Effector CD4-positive, alpha-beta T cell (primary cell): Measurements from ENCODE around the gene IL17RC. TPM values are rescaled to one million over a fixed set of nuclear protein-coding genes. Genes with fewer than 3 reads are reported as not detected.
"Not testable (repeated sequence)": the region's sequence is repeated elsewhere in the genome, so short reads cannot be mapped to it uniquely, and the experiment has no call there.

Experiments
- DNase-seq: peaks from one replicate; pipeline ENCODE4 v3.0.0-alpha.2; 2020
- total RNA-seq: gene quantifications from one replicate; lab custom pipeline; 2026; lab: John Stamatoyannopoulos, UW

Gene IL17RC, protein sequence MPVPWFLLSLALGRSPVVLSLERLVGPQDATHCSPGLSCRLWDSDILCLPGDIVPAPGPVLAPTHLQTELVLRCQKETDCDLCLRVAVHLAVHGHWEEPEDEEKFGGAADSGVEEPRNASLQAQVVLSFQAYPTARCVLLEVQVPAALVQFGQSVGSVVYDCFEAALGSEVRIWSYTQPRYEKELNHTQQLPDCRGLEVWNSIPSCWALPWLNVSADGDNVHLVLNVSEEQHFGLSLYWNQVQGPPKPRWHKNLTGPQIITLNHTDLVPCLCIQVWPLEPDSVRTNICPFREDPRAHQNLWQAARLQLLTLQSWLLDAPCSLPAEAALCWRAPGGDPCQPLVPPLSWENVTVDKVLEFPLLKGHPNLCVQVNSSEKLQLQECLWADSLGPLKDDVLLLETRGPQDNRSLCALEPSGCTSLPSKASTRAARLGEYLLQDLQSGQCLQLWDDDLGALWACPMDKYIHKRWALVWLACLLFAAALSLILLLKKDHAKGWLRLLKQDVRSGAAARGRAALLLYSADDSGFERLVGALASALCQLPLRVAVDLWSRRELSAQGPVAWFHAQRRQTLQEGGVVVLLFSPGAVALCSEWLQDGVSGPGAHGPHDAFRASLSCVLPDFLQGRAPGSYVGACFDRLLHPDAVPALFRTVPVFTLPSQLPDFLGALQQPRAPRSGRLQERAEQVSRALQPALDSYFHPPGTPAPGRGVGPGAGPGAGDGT
- total RNA-seq: not detected

DNA sequence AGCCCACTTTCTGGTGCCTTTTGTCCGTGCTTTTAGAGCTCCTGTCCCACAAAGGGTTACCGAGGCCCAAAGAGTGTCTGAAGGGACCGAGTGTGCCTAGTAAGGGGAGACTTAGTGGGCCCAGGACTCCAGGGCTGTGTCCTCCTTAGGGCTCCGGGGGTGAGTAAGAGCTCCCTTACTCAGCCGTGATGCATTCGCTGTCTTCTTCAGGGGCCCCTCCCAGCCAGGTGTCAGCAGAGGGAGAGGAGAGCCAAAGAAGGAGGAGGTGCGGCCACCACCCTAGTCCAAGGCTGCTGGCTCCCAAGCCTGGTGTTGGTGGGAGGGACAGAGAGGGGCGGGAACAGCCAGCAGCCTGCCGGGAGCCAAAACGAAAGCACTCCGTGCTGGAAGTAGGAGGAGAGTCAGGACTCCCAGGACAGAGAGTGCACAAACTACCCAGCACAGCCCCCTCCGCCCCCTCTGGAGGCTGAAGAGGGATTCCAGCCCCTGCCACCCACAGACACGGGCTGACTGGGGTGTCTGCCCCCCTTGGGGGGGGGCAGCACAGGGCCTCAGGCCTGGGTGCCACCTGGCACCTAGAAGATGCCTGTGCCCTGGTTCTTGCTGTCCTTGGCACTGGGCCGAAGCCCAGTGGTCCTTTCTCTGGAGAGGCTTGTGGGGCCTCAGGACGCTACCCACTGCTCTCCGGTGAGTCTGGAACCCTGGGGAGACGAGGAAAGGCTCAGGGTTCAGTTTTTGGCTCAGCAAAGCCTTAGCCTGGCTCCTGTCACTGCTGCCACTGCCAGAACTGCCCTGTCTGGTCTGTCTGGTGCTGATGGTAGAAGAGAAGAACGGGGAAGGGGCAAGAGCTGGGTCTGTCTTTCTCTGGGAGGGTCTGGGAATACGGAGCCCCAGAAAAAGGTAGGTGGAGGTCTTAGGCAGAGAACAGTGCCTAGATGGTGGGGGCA, at the start of gene IL17RC:
Gene IL17RC (plus strand): TSS at position 365 of the 947 bp plus-strand sequence. CDS start 218 bp downstream, at position 583.
- no peak for DNase-seq

GRCh38 chr3:9867106-9867505, 49.8 kb upstream of the IL17RC start:
- DNase-seq: no peak

DNA sequence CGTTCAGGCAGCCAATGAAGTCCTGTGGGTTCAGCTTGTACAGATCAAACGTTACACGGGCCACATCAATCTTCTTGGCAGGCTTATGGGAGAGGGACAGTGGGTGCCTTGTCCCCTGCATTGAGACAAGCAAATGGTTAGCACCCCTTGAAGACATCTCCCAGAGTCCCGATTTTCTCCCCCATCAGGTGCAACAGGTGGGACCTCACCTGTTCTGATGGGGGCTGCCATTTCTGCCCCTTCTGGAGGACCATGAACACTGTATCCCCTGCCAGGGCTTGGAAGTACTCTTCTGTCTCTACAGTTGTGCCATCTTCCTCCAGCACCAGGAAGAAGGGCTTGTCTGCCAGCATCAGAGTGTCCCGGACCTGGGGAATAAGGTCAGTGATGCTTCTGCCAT, 46.9 kb upstream of the IL17RC start:
- DNase-seq: no peak

DNA sequence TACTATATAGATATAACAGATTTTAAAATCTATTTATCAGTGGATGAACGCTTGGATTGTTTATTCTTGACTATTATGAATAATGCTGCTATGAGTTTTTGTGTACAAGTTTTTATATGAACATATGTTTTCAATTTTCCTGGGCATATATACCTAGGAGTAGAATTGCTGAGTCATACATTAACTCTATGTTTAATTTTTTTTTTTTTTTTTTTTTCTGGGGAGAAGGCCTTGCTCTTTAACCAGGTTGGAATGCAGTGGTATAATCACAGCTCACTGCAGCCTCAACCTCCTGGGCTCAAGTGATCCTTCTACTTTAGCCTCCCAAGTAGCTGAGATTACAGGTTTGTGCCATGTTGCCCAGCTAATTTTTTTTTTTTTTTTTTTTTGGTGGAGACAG, 45.9 kb upstream of the IL17RC start:
- DNase-seq: no peak

DNA sequence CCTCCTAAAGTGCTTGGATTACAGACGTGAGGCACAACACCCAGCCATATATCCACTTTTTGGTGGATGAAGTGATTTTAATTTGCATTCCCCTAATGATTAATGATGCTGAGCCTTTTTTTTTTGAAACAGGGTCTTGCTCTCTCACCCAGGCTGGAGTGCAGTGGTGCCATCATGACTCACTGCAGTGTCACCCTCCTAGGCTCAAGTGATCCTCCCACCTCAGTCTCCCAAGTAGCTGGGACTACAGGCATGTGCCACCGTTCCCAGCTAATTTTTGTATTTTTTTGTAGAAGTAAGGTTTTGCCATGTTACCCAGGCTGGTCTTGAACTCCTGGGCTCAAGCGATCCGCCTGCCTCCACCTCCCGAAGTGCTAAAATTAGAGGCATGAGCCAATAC, 44.8 kb upstream of the IL17RC start:
- not testable (repeated sequence) for DNase-seq

DNA sequence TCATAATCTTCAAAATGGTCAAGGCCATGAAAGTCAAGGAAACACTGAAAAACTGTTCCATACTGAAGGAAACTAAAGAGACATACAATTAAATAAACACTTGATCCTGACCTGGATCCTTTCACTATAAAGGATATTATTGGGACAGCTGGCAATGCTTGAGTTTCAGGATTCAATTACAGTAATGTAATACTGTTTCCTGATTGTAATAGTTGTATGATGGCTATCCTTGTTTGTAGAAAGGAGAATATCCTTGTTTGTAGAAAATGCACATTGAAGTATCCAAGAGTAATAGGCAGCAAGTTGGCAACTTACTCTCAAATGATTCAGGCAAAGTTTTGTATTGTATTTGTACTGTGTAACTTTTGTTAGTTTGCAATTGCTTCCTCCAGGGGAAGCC, 41.5 kb upstream of the IL17RC start:
- no peak for DNase-seq

DNA sequence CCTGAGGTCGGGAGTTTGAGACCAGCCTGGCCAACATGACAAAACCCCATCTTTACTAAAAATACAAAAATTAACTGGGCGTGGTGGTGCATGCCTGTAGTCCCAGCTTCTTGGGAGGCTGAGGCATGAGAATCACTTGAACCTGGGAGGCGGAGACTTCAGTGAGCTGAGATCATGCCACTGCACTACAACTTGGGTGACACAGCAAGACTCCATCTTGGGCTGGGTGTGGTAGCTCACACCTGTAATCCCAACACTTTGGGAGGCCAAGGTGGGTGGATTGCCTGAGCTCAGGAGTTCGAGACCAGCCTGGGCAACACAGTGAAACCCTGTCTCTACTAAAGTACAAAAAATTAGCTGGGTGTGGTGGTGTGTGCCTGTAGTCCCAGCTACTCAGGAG, 40.6 kb upstream of the IL17RC start:
- not testable (repeated sequence) for DNase-seq

DNA sequence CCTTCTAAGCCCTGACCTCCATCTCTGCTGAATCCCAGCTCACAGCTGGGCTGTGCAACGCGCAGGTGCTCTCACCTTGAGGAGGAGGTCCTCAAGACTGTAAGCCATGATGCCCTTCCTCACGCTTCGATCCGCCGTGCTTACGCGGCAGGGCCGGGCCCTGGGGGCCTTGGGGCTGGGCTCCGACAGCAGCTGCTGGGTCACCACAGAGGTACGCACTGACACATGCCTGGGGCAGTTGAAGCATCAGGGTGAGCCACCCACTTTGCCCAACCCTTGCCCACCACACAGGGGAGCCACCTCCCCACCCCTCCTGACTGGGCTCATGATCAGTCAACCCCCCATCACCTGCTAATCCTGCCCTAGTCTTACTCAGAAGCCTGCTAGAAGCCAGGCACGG, 39.9 kb upstream of the IL17RC start:
- DNase-seq: no peak

GRCh38 chr3:9878700-9879099, 38.2 kb upstream of the IL17RC start:
- DNase-seq: no peak

GRCh38 chr3:9879830-9880549, 36.9 kb upstream of the IL17RC start, which contains the start of gene CIDEC:
TSS of gene CIDEC (minus strand) at chr3:9880253. CDS start at chr3:9878486, 1,767 bp downstream.
- no peak for DNase-seq

DNA sequence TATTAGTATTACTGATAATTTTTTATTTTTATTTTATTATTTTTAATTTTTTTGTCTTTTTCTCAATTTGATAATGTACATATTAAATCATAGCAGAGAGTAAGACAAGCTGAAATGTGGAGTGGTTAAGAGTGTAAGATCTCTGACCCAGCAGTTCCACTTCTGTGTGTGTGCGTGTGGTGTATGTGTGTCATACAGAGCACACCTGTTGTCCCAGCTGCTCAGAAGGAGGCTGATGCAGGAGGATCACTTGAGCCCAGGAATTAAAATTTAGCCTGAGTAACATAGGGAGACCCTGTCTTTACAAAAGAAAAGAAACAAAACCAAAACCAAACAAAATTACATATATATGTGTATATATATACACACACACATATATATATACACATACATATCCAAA, 35.5 kb upstream of the IL17RC start:
- DNase-seq: no peak

- DNase-seq: no peak
Observed at GRCh38 chr3:9883706-9884554, 33.0 kb upstream of the IL17RC start.

DNA sequence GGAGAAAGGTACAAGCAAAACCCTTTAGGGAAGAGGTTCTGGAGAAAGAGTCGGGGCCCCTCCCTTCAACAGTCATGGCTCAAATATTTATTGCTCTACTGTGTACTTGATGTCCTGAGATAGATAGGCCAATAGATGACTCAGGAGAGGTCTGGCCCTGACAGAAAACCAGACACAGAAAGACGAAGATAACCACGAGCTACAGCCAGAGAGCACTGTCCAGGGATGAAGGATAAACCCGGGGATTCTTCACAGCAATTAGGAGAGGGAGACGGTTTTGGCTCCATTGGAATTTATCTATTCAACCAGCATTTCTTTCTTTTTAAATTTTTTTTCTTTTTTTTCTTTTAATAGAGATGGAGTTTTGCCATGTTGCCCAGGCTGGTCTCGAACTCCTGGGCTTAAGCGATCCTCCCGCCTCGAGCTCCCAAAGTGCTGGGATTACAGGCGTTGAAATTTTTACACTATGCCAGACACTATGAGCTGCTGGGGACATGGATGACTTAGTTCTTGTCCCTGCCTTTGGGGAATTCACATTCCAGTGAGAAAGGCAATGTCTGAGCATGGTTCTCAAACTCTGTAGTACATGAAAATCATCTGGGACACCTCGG, 32.2 kb upstream of the IL17RC start:
- no peak for DNase-seq

DNA sequence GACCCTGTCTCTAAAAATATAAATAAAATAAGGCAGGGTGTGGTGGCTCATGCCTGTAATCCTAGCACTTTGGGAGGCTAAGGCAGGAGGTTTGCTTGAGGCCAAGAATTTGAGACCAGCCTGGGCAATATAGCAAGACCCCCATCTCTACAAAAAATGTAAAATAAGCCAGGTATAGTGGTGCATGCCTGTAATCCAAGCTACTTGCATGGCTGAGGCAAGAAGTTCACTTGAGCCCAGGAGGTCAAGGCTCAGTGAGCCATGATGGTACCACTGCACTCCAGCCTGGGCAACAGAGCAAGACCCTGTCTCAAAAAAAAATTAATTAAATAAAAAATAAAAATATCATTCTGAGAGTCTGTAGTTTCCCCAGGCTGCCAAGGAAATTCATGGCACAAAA, 30.6 kb upstream of the IL17RC start:
- DNase-seq: no peak

DNA sequence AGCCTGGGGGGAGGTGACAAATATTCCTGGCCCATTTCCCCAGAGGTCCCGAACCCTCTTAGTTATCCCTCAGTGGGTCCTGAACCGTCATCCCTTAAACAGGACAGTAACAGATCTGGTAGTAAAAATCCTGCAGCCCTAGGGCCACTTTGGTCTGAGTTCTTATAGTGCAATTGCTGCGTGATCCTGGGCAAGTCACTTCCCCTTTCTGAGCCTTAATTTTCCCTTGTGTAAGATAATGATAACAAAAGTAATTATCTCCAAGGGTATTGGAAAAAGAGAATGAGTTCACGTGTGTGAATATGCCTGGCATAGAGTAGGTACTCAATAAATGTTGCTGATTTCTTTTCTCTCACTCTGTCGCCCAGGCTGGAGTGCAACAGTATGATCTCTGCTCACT, 29.4 kb upstream of the IL17RC start:
- DNase-seq: no peak

GRCh38 chr3:9888540-9888939, 28.4 kb upstream of the IL17RC start:
- DNase-seq: no peak

GRCh38 chr3:9889405-9889804, 27.5 kb upstream of the IL17RC start:
- DNase-seq: no peak

DNA sequence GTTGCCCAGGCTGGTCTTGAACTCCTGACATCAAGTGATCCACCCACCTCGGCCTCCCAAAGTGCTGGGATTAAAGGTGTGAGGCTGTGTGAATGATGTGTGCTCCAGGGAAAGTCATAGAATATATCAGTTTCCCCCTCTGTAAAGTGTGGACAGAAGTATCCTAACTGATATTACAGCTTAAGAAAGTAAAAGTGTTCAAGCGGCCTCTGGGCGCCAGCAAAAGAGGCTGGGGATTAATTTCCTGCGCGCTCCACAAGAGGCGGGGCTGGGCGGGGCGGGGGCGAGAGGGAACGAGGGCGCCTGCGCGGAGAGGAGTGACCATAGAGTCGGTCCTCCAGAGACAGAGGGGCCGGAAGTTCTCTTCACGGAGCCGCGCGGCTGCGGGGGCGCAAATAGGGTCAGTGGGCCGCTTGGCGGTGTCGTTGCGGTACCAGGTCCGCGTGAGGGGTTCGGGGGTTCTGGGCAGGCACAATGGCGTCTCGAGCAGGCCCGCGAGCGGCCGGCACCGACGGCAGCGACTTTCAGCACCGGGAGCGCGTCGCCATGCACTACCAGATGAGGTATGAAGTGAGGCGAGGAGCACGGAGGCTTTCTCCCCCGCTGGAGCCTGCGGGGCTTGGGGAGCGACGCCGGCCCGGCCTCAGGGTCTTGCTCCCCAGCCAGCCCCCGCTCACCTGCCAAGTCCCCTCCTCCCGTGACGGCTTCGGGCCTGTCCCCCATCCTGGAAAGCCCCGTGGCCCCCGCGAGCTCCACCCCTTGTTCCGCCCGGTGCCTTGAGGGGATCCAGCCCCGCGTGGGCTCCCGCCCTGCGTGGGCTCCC, 26.4 kb upstream of the IL17RC start, which contains the start of gene JAGN1:
Gene JAGN1 (plus strand): TSS at position 362 of the 823 bp plus-strand sequence. CDS start 113 bp downstream, at position 475.
- DNase-seq: peak; percentile 87

DNA sequence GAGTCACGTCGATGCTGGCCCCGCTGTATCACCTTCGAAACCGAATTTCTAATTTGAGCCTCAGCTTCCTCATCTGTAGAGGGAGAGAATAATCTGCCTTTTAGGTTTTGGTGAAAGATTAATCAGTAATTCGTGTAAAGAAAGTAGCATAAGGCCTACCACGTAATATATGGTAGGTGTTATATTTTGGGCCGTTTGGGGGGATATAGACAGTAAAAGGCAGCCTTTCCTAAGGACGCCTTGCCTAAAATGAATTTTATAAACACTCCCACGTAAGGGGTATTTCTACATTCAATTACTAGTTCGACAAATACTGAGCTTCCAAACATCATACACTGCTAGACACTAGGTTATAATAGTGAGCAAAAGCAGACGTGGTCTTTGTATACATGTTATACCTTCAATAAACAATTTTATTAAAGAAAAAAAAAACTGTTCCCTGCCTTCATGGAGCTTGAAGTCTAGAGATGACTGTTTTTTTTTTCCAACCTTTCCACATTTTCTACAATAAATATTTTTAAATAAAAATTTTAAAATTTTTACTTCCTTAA, 25.8 kb upstream of the IL17RC start:
- no peak for DNase-seq
